ENCODE measurements around the gene ATRNL1.
"Not testable (repeated sequence)": the region's sequence is repeated elsewhere in the genome, so short reads cannot be mapped to it uniquely, and the experiment has no call there.

GRCh38 chr10:115253765-115254164 lies 160.6 kb downstream of the ATRNL1 start:
- not testable (repeated sequence) for TF ChIP-seq POLR2AphosphoS5 (IDR thresholded peaks at IDR 0.05; ENCODE audit: low read depth, low read length); CHD2 (IDR thresholded peaks at IDR 0.05; ENCODE audit: low read length, partially characterized antibody); CTCF (IDR thresholded peaks at IDR 0.05); USF1 (IDR thresholded peaks at IDR 0.05; ENCODE audit: borderline replicate concordance, low read depth); REST (IDR thresholded peaks at IDR 0.05; ENCODE audit: low read depth, low read length)
